ENCODE measurements around the gene POLRMT.
A peak's percentile ranks its signal among the peaks of the same experiment; 100 is the strongest.
"Not testable (repeated sequence)": the region's sequence is repeated elsewhere in the genome, so short reads cannot be mapped to it uniquely, and the experiment has no call there.

Gene POLRMT

DNA sequence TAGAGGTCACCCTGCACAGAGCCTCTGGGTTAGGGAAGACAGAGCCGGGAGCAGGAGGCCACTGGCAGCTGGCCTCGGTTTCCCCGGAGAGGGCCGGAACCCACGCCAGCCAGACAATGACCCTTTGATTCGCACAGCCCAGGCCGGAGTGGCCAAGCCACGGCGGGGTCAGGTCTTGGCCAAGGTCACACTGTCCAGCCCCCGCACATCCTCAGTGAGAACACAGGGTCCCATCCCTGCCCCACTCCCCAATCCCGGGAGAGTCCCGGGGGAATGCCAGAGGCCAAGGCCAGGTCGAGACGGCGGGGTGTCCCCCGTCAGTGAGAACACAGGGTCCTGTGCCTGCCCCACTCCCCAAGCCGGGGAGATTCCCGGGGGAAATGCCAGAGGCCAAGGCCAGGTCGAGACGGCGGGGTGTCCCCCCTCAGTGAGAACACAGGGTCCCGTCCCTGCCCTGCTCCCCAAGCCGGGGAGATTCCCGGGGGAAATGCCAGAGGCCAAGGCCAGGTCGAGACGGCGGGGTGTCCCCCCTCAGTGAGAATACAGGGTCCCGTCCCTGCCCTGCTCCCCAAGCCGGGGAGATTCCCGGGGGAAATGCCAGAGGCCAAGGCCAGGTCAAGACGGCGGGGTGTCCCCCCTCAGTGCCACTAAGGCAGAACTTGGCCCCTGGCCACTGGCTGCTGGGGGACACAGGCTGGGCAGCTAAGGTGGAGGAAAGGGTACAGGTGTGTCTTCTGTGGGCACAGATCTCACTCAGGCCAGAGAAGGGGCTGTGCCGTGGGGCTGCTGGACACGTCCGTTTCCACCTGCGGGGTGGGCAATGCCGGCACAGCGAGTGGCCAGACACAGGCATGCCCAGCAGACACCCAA lies 41.2 kb upstream of the POLRMT start:
- H3K36me3 Mint-ChIP-seq = peaks cover 1 to 3% of the 10 kb centered on the region in 2 donors
- no peaks in the 10 kb centered on the region for H3K9me3 Mint-ChIP-seq
- DNase-seq (no peak), ATAC-seq (replicated peaks) (no peak)
- H3K27me3 Mint-ChIP-seq = peaks cover 13 to 28% of the 10 kb centered on the region in 2 donors
- peaks cover 13 to 18% of the 10 kb centered on the region in 2 donors for H3K4me1 Mint-ChIP-seq
- H3K4me3 Mint-ChIP-seq = no peak overlapping the region
- H3K27ac Mint-ChIP-seq = no peak overlapping the region

DNA sequence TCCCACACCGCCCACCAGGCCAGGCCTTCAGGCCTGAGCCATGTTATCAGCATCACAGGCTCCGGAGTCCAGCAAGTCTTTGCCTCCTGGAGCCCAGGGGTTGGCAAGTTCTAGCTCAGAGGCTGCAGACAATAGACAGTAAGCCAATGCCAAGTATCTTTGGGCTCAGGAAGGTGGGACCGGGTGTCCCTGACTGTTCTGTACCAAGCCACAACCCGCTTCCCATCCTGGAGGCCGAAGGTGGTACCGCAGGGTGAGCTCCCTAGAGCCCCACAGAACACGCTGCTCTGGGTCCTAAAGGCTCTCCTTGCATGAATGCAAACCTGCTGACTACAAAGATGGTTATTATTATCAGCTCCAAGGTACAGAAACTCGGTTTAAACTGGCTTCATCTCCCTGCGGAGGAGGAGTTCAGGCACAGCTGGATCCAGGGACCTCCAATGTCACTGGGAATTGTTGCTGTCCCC lies 37.3 kb upstream of the POLRMT start:
- Mint-ChIP-seq H3K36me3 (peaks cover 0 to 3% of the 10 kb centered on the region in 2 donors), H3K4me1 (peaks cover 6 to 8% of the 10 kb centered on the region in 2 donors), H3K27me3 (peaks cover 20 to 35% of the 10 kb centered on the region in 2 donors), H3K27ac (no peak overlapping the region), H3K9me3 (no peaks in the 10 kb centered on the region), H3K4me3 (no peak overlapping the region)
- no peak for DNase-seq
- peak; percentile 52 to 72 for ATAC-seq (replicated peaks)

DNA sequence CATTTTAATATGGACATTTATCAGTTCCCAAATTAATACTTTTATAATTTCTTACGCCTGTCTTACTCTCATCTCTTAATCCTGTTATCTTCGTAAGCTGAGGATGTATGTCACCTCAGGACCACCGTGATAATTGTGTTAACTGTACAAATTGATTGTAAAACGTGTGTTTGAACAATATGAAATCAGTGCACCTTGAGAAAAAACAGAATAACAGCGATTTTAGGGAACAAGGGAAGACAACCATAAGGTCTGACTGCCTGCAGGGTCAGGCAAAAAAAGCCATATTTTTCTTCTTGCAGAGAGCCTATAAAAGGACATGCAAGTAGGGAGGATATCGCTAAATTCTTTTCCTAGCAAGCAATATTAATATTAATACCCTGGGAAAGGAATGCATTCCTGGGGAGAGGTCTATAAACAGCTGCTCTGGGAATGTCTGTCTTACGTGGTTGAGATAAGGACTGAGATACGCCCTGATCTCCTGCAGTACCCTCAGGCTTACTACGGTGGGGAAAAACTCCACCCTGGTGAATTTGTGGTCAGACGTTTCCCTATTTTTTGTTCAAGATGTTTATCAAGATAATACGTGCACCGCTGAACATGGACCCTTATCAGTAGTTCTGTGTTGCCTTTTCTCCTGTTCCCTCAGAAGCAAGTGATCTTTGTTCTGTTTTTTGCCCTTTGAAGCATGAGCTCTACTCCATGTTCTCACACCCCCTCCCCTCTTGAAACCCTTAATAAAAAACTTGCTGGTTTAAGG lies 35.5 kb upstream of the POLRMT start:
- H3K4me1 Mint-ChIP-seq = peaks cover 13 to 15% of the 10 kb centered on the region in 2 donors
- not testable (repeated sequence) for ATAC-seq (replicated peaks); H3K9me3 Mint-ChIP-seq; DNase-seq; H3K27ac Mint-ChIP-seq; H3K4me3 Mint-ChIP-seq; H3K36me3 Mint-ChIP-seq
- H3K27me3 Mint-ChIP-seq = peaks cover 12 to 22% of the 10 kb centered on the region in 2 donors

DNA sequence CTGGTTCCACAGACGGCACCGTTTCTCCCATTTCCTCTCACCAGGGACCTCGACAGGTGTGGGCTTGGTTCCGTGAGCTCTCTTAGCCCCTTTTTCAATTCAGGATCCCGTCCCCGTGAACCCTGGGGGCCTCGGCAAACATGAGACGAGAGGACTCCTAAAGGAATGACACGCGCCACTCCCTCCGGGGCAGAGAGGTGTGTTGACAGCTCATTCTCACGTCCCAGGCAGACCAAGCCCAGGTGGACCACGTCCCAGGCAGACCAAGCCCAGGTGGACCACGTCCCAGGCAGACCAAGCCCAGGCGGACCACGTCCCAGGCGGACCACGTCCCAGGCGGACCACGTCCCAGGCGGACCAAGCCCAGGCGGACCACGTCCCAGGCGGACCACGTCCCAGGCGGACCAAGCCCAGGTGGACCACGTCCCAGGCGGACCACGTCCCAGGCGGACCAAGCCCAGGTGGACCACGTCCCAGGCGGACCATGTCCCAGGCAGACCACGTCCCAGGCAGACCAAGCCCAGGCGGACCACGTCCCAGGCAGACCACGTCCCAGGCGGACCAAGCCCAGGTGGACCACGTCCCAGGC lies 33.7 kb upstream of the POLRMT start:
- DNase-seq; ATAC-seq (replicated peaks); H3K4me3 Mint-ChIP-seq; H3K27ac Mint-ChIP-seq; H3K36me3 Mint-ChIP-seq; H3K9me3 Mint-ChIP-seq: not testable (repeated sequence)
- Mint-ChIP-seq H3K4me1 (peaks cover 15 to 22% of the 10 kb centered on the region in 2 donors), H3K27me3 (peaks cover 7 to 17% of the 10 kb centered on the region in 2 donors)

DNA sequence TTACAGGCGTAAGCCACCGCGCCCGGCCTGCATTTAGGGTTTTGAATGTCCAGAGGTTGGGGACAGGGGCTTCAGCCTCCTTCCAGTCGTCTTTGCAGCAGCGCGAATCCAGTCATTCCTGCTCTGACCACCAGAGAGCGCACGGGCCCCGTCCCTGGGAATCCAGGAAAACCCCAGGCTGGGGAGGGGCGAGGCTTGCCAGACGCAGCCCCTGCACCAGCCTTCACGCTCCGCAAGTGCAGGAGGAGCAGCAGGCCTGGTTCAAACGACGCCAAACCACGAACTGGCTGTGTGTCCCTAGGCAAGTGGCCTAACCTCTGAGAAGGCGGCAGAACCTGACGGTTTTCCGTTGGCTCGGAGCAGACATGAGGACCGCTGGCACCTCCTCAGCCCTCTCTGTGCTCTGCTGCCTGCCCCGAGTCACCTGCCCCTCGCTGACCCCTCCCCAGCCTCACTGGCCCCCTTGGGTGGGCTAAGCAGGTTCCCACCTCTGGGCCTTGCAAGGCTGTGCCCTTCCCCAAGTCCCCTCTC lies 31.6 kb upstream of the POLRMT start:
- H3K27ac Mint-ChIP-seq = peak overlapping the region; percentile 75
- ATAC-seq (replicated peaks) (no peak), DNase-seq (peak; percentile 66)
- H3K36me3 Mint-ChIP-seq = peaks cover 7 to 14% of the 10 kb centered on the region in 2 donors
- peak overlapping the region; percentile 65 to 92 for H3K4me3 Mint-ChIP-seq
- H3K9me3 Mint-ChIP-seq = no peaks in the 10 kb centered on the region
- peaks cover 24 to 43% of the 10 kb centered on the region in 2 donors for H3K4me1 Mint-ChIP-seq
- peaks cover 7 to 11% of the 10 kb centered on the region in 2 donors for H3K27me3 Mint-ChIP-seq

DNA sequence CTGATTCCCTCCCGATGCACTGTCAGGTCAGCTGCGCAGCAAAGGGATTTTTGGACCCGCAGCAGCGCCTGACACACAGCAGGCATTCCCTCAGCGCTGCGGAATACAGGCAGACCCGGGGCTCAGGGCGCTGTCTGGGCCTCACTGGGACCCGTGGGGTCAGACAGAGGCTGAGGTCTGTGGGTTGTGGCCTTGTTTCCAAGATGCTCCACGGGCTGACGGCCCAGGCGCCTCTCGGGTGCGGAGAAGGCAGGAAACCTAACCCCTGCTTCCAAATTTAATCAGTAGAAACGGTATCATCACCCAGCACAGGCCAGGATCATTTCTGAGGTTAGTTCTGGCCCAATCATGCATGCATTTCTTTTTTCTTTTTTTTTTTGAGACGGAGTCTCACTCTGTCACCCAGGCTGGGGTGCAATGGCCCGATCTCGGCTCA lies 30.4 kb upstream of the POLRMT start:
- peaks cover 33 to 55% of the 10 kb centered on the region in 2 donors for H3K4me1 Mint-ChIP-seq
- H3K27me3 Mint-ChIP-seq = peaks cover 3 to 5% of the 10 kb centered on the region in 2 donors
- no peak for DNase-seq
- peak overlapping the region; percentile 84 to 92 for H3K4me3 Mint-ChIP-seq
- ATAC-seq (replicated peaks) = no peak
- peaks cover 11 to 14% of the 10 kb centered on the region in 2 donors for H3K36me3 Mint-ChIP-seq
- H3K27ac Mint-ChIP-seq = peak overlapping the region; percentile 92
- no peaks in the 10 kb centered on the region for H3K9me3 Mint-ChIP-seq

DNA sequence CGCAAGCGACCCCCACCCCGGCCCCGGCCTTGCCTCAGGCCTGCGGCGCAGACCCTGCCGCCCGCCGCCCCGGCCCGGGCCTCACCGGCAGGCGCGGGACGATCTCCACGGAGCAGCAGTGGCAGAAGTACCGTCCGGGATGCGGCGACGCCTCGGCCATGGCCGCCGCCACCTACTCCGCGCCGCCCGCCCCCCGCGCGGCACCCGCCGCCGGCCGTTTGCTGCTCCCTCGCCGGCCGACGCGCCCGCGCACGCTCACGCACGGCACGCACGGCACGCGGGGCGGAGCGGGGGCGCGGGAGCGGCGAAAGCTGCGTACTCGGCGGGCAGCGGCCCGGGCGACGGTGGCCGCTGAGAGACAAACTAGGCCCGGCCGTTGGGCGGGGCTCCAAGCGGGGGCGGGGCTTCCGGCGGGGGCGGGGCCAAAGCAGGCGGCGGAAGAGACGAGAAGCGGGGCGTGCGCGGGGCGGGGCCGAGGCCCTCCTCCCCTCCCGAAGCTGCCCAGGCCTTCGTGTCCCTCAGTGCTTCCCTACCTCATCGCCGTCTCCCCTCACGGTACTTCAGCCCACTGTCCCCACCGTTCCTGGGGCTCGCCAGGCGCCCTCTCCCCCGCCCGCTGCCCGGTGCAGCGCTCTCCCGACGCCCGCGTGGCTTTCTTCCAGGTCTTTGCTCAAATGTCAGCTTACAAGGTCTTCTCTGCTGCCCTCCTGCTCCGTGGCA lies 29.8 kb upstream of the POLRMT start, which contains the start of gene RNF126:
RNF126 (minus strand) TSS at position 253 of the 720 bp plus-strand sequence; CDS start at position 160, 93 bp downstream.
- Mint-ChIP-seq H3K9me3 (no peaks in the 10 kb centered on the region), H3K4me1 (peaks cover 37 to 61% of the 10 kb centered on the region in 2 donors), H3K27ac (peak within 1 kb of the TSS; percentile 97), H3K27me3 (peaks cover 3 to 5% of the 10 kb centered on the region in 2 donors), H3K4me3 (peak within 1 kb of the TSS; percentile 97 to 98), H3K36me3 (peaks cover 14% of the 10 kb centered on the region in 2 donors)
- peak; percentile 57 to 73 for ATAC-seq (replicated peaks)
- DNase-seq = peak; percentile 88

DNA sequence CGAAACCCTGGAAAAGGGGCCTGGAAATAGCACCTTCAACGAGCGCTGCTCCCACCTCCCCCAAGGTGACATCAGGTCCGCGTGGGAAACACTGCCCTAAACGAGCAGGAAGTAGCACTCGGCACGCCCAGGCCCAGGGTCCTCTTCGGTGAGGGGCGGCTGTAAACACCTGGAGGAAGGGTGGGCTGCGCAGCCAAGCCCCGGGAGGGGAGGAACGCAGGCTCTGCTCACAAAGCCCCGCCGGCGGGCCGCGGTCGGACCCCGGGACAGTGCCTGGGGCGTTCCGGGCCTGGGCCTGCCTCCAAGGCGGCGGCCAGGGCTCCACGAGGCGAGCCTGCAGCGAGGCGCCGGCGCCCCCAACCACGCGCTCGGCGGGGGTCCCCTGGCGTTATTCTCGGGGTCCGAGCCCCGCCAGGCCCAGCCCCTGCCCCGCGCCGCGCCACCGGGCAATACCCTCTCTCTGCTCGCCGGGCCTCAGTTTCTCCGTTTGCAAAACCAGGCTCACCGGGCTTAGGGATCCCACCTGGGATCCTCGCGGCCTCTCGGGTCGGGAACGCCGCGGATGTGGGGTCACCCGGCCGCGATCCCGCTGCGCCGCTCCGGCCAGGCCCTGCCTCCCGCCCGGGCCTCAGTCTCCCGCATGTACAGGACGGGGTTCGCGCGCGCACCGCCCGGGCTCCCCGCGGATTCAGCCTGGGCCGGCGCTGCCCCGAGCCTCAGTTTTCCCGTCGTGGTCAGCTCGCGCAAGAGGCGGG lies 29.0 kb upstream of the POLRMT start:
- Mint-ChIP-seq H3K4me1 (peaks cover 37 to 68% of the 10 kb centered on the region in 2 donors), H3K36me3 (peaks cover 15% of the 10 kb centered on the region in 2 donors), H3K27ac (peak overlapping the region; percentile 97), H3K4me3 (peak overlapping the region; percentile 97 to 98), H3K9me3 (no peaks in the 10 kb centered on the region), H3K27me3 (peaks cover 0 to under 1% of the 10 kb centered on the region in 2 donors)
- peak; percentile 53 for DNase-seq
- peak; percentile 46 to 52 for ATAC-seq (replicated peaks)

DNA sequence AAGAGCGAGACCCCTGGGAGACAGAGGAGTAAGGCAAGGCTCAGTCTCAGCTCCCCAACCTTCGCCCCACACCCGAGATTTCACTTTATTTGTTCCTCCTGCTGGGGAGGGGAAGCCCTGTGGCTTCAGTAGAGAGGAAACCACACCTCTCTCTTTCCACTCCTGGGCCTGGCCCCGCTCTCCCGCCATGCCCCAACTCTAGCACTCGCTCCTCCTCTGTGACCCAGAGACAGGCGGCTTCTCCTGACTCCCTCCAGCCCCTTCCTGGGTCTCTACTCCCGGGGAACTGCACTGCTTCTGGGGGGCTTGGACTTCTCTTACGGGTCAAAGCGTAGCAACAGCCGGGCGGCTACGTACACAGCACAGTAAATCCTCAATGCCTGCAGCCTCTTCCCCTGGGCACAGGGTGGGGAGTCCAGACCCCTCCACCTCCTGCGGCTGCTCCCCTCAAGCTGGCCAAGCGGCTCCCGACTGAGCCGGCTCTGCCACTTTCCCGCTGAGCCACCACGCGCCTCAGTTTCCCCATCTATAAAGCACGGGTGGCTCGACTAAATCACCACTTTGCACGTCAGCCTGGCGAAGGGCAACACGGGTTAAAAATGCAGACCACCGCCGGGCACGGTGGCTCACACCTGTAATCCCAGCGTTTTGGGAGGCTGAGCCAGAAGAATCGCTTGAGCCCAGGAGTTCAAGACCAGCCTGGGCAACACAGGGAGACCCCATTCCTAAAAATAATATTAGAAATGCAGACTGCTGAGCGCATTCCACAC lies 28.3 kb upstream of the POLRMT start:
- Mint-ChIP-seq H3K9me3 (no peaks in the 10 kb centered on the region), H3K4me1 (peaks cover 42 to 73% of the 10 kb centered on the region in 2 donors), H3K27me3 (no peaks in the 10 kb centered on the region), H3K27ac (peak overlapping the region; percentile 97), H3K4me3 (peak overlapping the region; percentile 97 to 98), H3K36me3 (peaks cover 17 to 20% of the 10 kb centered on the region in 2 donors)
- DNase-seq (peak; percentile 49), ATAC-seq (replicated peaks) (peak; percentile 58 to 64)

DNA sequence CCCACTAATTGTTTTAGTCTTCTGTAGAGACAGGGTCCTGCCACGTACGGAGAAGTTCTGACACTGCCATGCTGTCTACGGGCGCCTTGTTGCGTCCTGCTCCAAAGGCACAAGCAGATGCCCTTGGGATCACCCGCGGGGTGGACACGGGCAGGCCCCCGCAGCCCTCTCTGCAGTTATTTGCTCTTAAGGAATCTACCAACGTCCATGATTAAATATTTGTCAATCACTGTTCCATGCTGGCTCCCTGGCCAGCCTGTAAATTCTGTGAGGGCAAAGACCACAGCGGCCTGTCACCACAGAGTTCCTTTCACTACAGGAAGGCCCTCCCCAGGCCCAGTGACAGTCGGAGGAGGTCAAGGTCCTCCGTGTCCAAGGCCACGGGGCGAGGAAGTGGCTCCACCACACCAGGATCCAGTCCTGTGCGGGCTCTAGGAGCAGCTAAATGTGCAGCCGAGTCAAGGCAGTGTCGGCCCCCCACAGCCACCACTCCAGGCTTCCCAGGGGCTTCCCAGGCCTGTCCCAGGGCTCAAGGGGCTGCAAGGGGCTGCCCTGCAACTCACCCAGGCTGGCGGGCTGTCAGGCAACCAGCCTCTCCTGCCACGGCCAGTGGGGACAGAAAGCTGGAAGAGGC lies 27.6 kb upstream of the POLRMT start:
- no peak for DNase-seq
- Mint-ChIP-seq H3K9me3 (no peaks in the 10 kb centered on the region), H3K27me3 (no peaks in the 10 kb centered on the region), H3K36me3 (peaks cover 17 to 26% of the 10 kb centered on the region in 2 donors), H3K27ac (peak overlapping the region; percentile 97), H3K4me3 (peak overlapping the region; percentile 97 to 98), H3K4me1 (peaks cover 47 to 80% of the 10 kb centered on the region in 2 donors)
- peak in 1 of 2 donors; percentile 1 for ATAC-seq (replicated peaks)

DNA sequence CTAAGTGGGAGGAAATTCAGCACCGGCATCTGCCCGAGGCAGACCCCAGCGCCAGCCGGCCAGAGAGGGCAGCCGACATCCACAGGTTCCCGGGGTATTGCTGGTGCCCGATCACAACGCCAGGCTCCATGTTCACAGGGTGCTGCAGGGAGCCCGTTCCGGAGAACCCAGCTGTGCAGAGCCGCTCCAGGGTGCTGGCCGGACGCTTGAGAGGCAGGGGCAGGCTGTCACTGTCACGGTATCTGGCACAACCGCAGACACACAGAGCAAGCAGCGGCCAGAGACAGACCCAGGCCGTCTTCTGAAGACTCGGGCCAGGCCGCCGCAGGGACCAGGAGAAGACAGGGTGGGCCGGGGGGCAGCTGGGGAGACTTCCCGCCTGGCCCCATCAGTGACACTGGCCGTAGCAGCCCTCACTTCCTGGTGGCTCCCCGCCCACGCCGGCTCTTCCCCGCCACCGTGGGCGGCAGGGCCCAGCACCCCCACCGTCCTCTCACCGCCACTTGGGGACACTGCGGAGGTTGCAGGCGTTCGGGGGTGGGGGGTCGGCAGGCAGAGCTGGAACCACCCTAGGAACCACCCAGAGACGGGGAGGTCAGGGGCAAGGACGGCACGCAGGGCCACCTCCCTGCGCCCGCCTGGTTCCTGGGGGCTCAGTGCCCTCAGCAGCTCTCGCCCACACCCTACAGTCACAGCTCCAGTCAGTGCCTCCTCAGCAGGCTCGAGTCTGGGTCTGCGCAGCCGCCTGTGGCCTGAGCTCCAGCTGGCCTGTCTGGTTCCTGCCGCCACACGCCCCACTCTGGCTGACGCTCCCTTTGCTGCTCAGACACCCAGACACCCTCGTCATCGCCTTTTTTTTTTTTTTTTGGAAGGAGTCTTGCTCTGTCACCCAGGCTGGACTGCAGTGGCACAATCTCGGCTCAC lies 25.8 kb upstream of the POLRMT start:
- no peaks in the 10 kb centered on the region for H3K9me3 Mint-ChIP-seq
- H3K27ac Mint-ChIP-seq = peak overlapping the region; percentile 97
- H3K27me3 Mint-ChIP-seq = no peaks in the 10 kb centered on the region
- peak overlapping the region; percentile 97 to 98 for H3K4me3 Mint-ChIP-seq
- peaks cover 45 to 82% of the 10 kb centered on the region in 2 donors for H3K4me1 Mint-ChIP-seq
- ATAC-seq (replicated peaks) = no peak
- peaks cover 23 to 40% of the 10 kb centered on the region in 2 donors for H3K36me3 Mint-ChIP-seq
- no peak for DNase-seq
